HG03342 (cell line): Measurements from ENCODE around the gene DGCR2.
"Not testable (repeated sequence)": the region's sequence is repeated elsewhere in the genome, so short reads cannot be mapped to it uniquely, and the experiment has no call there.

ENCODE experiments used
- ATAC-seq: cut with Tn5 transposase; IDR thresholded peaks from one replicate; pipeline ENCODE4 v1.9.1; 2021; ENCODE audit warnings: mild to moderate bottlenecking, moderate library complexity; ENCODE audit not compliant: unreplicated experiment

The DGCR2 gene

DNA sequence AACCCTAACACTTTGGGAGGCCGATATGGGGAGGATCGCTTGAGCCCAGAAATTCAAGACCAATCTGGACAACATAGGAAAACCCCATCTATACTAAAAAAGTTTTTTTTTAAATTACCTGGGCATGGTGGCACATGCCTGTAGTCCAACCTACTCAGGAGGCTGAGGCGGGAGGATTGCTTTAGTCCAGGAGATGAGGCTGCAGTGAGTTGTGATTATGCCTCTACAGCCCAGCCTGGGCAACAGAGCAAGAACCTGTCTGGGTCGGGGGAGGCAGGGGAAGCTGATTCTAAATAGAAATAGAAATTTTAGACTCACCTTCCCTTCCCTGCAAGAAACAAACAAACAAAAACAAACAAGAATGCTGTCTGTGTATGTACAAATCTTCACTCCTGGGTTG, 133.3 kb downstream of the DGCR2 start:
- ATAC-seq: no peak

- no peak for ATAC-seq
These were observed 134.4 kb downstream of the DGCR2 start for GRCh38 chr22:18987765-18988164.

DNA sequence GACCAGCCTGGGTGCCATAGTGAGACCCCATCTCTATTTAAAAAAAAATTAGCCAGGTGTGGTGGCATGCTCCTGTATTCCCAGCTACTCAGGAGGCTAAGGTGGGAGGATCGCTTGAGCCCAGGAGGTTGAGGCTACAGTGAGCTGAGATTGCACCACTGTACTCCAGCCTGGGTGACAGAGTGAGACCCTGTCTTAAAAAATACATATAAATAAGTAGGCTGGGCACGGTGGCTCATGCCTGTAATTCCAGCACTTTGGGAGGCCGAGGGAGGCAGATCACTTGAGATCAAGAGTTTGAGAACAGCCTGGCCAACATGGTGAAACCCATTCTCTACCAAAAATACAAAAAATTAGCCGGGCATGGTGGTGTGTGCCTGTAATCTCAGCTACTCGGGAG, 135.1 kb downstream of the DGCR2 start:
- ATAC-seq: not testable (repeated sequence)
